GM12892 (cell line): ENCODE measurements around the gene HIF3A.

Source experiments
- DNase-seq: peaks from one replicate; pipeline ENCODE4 v3.0.0; 2011; ENCODE audit not compliant: insufficient read length
- FAIRE-seq: peaks from 2 replicates; lab custom pipeline; 2011; peaks lifted over from hg19 to GRCh38; lab: Jason Lieb, UNC
- POLR2A ChIP-seq: IDR thresholded peaks from 2 replicates; pipeline ENCODE4 v1.6.1; 2011; ENCODE audit warnings: low read depth, low read length, control low read depth
- POLR2AphosphoS5 ChIP-seq: IDR thresholded peaks from 2 replicates; pipeline ENCODE4 v1.6.1; 2011; ENCODE audit warnings: low read depth, low read length, control low read depth
- TAF1 ChIP-seq: IDR thresholded peaks from 2 replicates; pipeline ENCODE4 v1.6.1; 2011; ENCODE audit warnings: low read depth, mild to moderate bottlenecking, control low read depth, low read length, borderline replicate concordance

HIF3A gene

GRCh38 chr19:46279177-46279576 lies 17.7 kb upstream of the HIF3A start:
- FAIRE-seq = no peak
- DNase-seq = no peak

GRCh38 chr19:46283771-46284170 lies 13.1 kb upstream of the HIF3A start:
- TF ChIP-seq POLR2AphosphoS5 = no peak
- no peak for TF ChIP-seq POLR2A
- no peak for TF ChIP-seq TAF1
- DNase-seq (no peak), FAIRE-seq (no peak)

More at GRCh38 chr19:46279177-46279576, 17.7 kb upstream of the HIF3A start:
- no peak for TF ChIP-seq TAF1
- no peak for TF ChIP-seq POLR2A
- TF ChIP-seq POLR2AphosphoS5 = no peak

GRCh38 chr19:46284635-46285034 lies 12.2 kb upstream of the HIF3A start:
- FAIRE-seq (no peak), DNase-seq (no peak)
- TF ChIP-seq POLR2A (no peak), POLR2AphosphoS5 (no peak), TAF1 (no peak)

- DNase-seq (no peak), FAIRE-seq (no peak)
- TF ChIP-seq TAF1 = no peak
- TF ChIP-seq POLR2AphosphoS5 = no peak
- TF ChIP-seq POLR2A = no peak
These were observed 9.3 kb upstream of the HIF3A start for GRCh38 chr19:46287585-46287984.

DNA sequence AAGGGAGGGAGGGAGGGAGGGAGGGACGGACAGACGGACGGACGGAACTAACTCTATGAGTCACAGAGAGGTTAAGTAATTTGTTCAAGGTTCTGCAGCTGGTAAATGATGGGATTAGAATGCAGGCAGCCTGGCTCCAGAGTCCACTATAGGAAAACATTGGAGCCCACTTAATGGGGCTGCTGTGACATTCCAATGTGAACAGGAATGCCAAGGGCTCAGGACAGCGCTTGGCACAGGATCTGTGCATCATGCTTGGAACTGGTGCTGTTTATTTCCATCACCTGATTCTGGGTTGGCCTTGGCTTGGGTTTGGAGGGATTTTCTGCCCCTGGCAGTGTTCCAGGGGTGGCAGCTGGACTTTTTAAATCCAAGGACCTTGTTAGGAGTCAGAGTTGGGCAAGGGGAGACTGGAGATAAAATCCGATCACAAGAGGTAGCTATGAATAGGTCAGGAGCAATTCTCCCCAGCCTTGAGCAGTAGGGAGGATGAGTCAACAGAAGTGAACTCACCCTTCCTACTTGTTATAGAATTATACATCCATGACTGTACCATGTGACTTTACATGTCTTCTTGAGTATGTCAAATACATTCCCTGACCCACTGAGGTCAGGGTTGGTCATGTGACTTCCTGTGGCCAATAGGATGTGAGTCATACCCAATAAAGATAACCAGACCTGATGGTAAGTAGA lies 7.8 kb upstream of the HIF3A start:
- TF ChIP-seq POLR2AphosphoS5 = no peak
- TF ChIP-seq POLR2A = no peak
- no peak for TF ChIP-seq TAF1
- DNase-seq (no peak), FAIRE-seq (no peak)

DNA sequence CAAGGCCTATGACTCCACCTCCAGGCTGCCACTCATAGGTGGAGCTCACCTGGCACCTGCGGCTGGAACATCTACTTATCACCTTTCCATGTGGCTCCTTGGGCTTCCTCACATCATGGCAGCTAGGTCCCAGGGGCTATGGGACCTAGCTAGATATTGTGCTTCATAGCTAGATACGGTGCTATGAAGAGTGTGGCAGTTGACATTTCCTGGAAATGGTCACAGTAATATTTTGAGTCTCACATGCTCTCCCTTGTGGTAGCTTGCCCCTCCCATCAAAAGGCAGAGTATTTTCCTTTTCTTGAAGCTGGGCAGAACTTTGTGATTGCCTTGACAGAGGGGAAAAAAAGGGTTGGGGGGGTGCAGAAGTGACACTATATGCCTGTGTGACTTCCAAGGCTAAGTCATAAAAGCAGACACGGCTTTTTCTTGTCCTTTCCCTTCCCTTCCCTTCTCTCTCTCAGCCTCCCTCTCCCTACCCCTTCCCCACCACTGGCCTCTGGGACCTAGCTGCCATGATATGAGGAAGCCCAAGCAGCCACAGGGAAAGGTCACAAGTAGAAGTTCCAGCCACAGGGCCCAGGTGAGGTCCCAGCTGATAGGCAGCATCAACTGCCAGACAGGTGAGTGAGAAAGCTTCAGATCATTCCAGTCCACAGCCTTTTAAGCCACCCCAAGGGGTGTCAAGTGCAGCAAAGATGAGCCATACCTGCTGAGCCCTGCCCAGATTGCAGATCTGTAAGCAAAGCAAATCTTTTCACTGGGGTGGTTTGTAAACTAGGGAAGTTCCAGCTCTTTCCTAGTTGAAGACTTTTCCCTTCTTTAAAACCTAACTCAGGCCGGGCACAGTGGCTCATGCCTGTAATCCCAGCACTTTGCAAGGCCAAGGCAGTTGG lies 6.9 kb upstream of the HIF3A start:
- no peak for TF ChIP-seq POLR2AphosphoS5
- no peak for TF ChIP-seq TAF1
- TF ChIP-seq POLR2A = no peak
- DNase-seq = no peak
- no peak for FAIRE-seq

DNA sequence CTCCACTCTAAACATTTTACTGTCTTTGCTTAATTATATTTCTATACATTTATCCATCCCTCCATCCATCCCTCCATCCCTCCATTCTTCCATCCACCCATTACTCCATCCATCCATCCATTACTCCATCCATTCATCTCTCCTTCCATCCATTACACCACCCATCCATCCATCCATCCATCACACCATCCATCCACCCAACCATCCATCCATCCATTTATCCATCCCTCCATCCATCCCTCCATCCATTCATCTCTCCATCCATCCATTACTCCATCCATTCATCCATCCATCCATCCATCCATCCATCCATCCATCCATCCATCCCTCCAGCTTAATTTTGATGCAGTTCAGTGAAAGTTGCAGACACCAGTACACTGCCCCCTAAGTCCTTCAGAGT lies 5.0 kb upstream of the HIF3A start:
- TF ChIP-seq POLR2AphosphoS5 = no peak
- TF ChIP-seq TAF1 = no peak
- TF ChIP-seq POLR2A = no peak
- FAIRE-seq (no peak), DNase-seq (no peak)

DNA sequence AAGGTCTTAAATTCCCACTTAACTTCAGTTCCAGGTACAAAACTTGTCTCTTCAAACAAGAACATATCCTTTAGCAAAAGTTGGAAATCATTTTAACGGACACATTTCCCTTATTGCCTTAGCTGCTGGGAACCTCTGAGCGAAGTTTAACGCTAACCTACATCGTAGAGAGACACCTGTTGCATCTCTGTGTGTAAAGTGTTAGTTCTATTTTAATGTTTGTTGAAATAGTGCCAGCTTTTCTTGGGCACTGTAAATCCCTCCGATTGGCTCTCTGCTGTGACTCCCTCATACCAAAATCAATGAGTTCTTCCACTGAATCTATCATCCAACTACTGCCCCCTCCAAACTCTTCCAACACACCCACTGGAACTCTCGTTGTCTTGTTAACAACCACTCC lies 2.3 kb upstream of the HIF3A start:
- TF ChIP-seq POLR2A (no peak), POLR2AphosphoS5 (no peak), TAF1 (no peak)
- no peak for FAIRE-seq
- DNase-seq = no peak

DNA sequence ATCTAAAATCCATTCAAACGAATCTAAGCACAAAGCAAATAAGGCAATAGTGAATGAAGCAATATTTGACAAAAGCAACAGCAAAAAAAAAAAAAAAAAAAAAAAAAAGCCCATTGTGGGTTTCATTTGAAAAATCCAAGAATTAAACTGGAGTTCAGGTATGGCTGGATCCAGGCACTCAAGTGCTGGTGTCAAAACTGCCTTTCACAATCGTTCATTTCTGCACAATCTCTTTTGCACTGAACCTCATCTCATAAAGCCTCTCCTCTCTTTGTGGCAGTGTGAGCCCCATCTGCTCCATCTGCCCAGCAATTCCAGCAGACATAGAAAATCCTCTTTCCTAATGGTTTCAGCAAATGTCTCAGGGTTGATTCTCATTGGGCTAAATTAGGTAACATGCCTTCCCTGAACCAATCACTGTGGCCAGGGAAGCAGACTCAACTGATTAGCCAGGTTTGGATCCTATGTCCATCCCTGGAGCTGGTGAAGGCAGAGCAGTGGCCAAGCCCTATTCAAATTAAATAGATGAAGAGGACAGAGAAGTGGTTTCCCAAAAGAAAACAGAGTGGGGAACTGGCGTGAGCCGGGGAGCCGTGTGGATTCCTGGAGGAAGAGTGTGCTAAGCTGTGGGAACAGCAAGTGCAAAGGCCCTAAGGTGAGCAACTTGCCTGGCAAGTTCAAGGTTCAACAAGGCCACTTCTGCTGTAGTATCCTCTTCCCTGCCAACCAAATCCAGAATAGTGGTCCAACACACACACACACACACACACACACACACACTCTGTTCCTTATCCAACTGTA lies 1.2 kb upstream of the HIF3A start:
- DNase-seq (no peak), FAIRE-seq (no peak)
- TF ChIP-seq TAF1 (no peak), POLR2AphosphoS5 (no peak), POLR2A (no peak)

GRCh38 chr19:46296202-46296480 lies 701 bp upstream of the HIF3A start:
- no peak for DNase-seq
- TF ChIP-seq TAF1 = no peak
- TF ChIP-seq POLR2A = no peak
- TF ChIP-seq POLR2AphosphoS5 = no peak
- FAIRE-seq = no peak

DNA sequence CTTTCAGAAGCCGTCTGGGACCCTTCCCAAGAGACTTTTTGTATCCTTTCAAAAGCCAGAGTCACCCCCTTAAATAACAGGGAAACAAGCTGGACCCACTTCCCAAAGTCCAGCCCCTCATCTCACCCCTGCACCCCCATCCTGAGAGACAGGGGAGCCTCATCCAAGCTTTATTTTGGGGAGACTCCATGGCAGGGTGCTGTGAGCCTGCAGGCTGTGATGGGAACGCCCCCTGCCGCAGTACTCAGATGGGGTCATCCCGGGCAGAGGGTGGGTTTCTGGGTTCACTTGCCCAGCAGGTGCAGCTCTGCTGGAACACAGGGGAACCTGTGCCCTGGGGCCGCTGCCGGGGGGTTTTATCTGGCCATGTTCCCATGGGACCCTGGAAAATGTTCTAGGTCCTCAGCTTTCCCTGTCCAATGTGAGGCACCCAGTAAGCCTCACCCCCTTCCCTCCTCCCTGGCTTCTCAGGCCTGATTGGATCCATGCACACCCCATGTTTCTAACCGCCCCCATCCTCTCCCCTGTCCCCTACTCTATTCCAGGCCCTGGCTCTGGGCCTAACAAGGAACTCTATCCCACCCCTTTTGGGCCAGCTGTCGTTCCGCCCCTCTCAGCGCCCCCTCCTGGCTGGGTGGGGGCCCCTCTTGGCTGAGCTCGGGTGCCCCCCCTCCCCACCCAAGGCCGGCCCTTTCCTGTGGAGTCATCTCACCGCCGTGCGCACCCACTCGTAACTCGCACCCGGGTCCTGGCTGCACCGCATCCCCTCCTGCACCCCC lies 1.0 kb downstream of the HIF3A start:
- DNase-seq = no peak
- no peak for FAIRE-seq
- TF ChIP-seq POLR2A = no peak
- TF ChIP-seq POLR2AphosphoS5 = no peak
- no peak for TF ChIP-seq TAF1
